ENCODE measurements around the gene NTSR2.
A peak's percentile ranks its signal among the peaks of the same experiment; 100 is the strongest.

NTSR2 gene

GRCh38 chr2:11709293-11709692, 39.3 kb upstream of the NTSR2 start:
- Histone ChIP-seq H3K36me3 (replicated peaks in 1 of 2; ENCODE audit: control insufficient read depth in 2 of 2, insufficient read depth in 2 of 2, low read length in 2 of 2) (no peaks in the 10 kb centered on the region), H3K79me1 (ENCODE audit: low read depth, low read length) (no peaks in the 10 kb centered on the region), H3K27me3 (ENCODE audit: control insufficient read depth in 3 of 3, insufficient read depth in 3 of 3, low read depth in 1 of 3, low read length in 3 of 3) (peaks cover 0 to 21% (median 0%) of the 10 kb centered on the region in 3 experiments), H2AK5ac (ENCODE audit: low read depth, low read length) (no peak overlapping the region), H2BK15ac (ENCODE audit: low read length) (no peak overlapping the region), H2BK120ac (ENCODE audit: low read depth, low read length) (no peak overlapping the region), H2AFZ (ENCODE audit: low read length) (no peak overlapping the region), H3K9me3 (replicated peaks in 1 of 2; ENCODE audit: control insufficient read depth in 2 of 2, insufficient read depth in 1 of 2, low read depth in 1 of 2, low read length in 2 of 2) (peaks cover 0 to 4% of the 10 kb centered on the region in 2 donors), H2BK12ac (ENCODE audit: low read length) (no peak overlapping the region), H3K4ac (ENCODE audit: low read length) (no peak overlapping the region), H3K14ac (ENCODE audit: low read length) (no peak overlapping the region), H4K91ac (ENCODE audit: low read depth, low read length, poor library complexity) (no peak overlapping the region), H3K4me2 (ENCODE audit: insufficient read depth, low read length, poor library complexity, severe bottlenecking) (no peak overlapping the region), H4K8ac (ENCODE audit: low read depth, low read length) (no peak overlapping the region), H3K4me3 (ENCODE audit: low read length in 2 of 2) (no peak overlapping the region), H3K9ac (ENCODE audit: low read depth, low read length, poor library complexity) (no peak overlapping the region), H2BK5ac (ENCODE audit: low read length) (no peak overlapping the region), H3K18ac (ENCODE audit: low read length) (no peak overlapping the region), H3K4me1 (ENCODE audit: control insufficient read depth in 2 of 2, insufficient read depth in 1 of 2, low read depth in 1 of 2, low read length in 2 of 2) (no peaks in the 10 kb centered on the region), H3K23ac (ENCODE audit: low read depth, low read length, poor library complexity) (no peak overlapping the region), H3K27ac (replicated peaks; ENCODE audit: low read length) (no peak overlapping the region)
- no peak for DNase-seq (ENCODE audit: low spot score)
- WGBS, 2 donors (ENCODE audit: extremely low coverage in 2 of 2, insufficient read length in 2 of 2, insufficient replicate concordance in 1 of 2): no CpG with 5 or more reads among the region's 8 CpGs

DNA sequence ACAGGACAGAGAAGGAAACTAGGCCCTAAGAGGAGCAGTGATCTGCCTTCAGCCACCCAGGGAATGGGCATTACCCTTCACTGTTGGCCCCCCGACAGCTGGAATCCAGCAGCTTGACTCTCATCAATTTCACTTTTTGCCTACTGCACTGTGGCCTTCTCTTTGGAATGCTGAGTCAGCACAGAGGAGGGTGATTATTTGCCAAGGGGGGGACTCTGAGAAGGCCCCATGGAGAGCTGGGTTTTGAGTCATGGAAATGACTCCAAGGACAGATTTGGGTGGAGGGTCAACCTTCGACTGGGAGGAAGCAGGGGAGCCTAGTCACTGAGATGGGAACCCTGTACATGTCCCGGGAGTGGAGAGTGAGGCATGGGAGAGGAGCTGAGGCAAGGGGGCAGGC, 38.1 kb upstream of the NTSR2 start:
- Histone ChIP-seq H2AK5ac (ENCODE audit: low read depth, low read length) (no peak overlapping the region), H3K14ac (ENCODE audit: low read length) (no peak overlapping the region), H2BK5ac (ENCODE audit: low read length) (no peak overlapping the region), H3K4me2 (ENCODE audit: insufficient read depth, low read length, poor library complexity, severe bottlenecking) (no peak overlapping the region), H3K9me3 (replicated peaks in 1 of 2; ENCODE audit: control insufficient read depth in 2 of 2, insufficient read depth in 1 of 2, low read depth in 1 of 2, low read length in 2 of 2) (peaks cover 0 to 4% of the 10 kb centered on the region in 2 donors), H2BK120ac (ENCODE audit: low read depth, low read length) (no peak overlapping the region), H2BK15ac (ENCODE audit: low read length) (no peak overlapping the region), H3K9ac (ENCODE audit: low read depth, low read length, poor library complexity) (peak overlapping the region; percentile 5), H3K4me3 (ENCODE audit: low read length in 2 of 2) (no peak overlapping the region), H2AFZ (ENCODE audit: low read length) (no peak overlapping the region), H3K27ac (replicated peaks; ENCODE audit: low read length) (no peak overlapping the region), H3K18ac (ENCODE audit: low read length) (peak overlapping the region; percentile 21), H2BK12ac (ENCODE audit: low read length) (no peak overlapping the region), H4K91ac (ENCODE audit: low read depth, low read length, poor library complexity) (no peak overlapping the region), H4K8ac (ENCODE audit: low read depth, low read length) (no peak overlapping the region), H3K36me3 (replicated peaks in 1 of 2; ENCODE audit: control insufficient read depth in 2 of 2, insufficient read depth in 2 of 2, low read length in 2 of 2) (no peaks in the 10 kb centered on the region), H3K27me3 (ENCODE audit: control insufficient read depth in 3 of 3, insufficient read depth in 3 of 3, low read depth in 1 of 3, low read length in 3 of 3) (peaks cover 0 to 14% (median 0%) of the 10 kb centered on the region in 3 experiments), H3K79me1 (ENCODE audit: low read depth, low read length) (no peaks in the 10 kb centered on the region), H3K4me1 (ENCODE audit: control insufficient read depth in 2 of 2, insufficient read depth in 1 of 2, low read depth in 1 of 2, low read length in 2 of 2) (no peaks in the 10 kb centered on the region), H3K4ac (ENCODE audit: low read length) (no peak overlapping the region), H3K23ac (ENCODE audit: low read depth, low read length, poor library complexity) (no peak overlapping the region)
- no peak for DNase-seq (ENCODE audit: low spot score)
- no CpG with 5 or more reads among the region's 3 CpGs for WGBS, 2 donors (ENCODE audit: extremely low coverage in 2 of 2, insufficient read length in 2 of 2, insufficient replicate concordance in 1 of 2)

DNA sequence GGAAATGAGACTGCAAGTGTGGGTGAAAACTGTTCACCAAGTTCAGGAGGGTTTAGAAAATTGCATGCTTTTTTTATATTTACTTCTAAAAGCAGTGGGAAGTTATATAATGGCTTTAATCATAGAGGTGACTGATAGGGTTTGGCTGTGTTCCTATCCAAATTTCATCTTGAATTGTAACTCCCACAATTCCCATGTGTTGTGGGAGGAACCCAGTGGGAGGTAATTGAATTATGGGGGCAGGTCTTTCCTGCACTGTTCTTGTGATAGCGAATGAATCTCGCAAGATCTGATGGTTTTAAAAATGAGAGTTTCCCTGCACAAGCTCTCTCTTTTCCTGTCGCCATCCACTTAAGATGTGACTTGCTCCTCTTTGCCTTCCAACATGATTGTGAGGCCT, 35.7 kb upstream of the NTSR2 start:
- Histone ChIP-seq H4K91ac (ENCODE audit: low read depth, low read length, poor library complexity) (no peak overlapping the region), H2BK12ac (ENCODE audit: low read length) (no peak overlapping the region), H3K4me2 (ENCODE audit: insufficient read depth, low read length, poor library complexity, severe bottlenecking) (no peak overlapping the region), H4K8ac (ENCODE audit: low read depth, low read length) (no peak overlapping the region), H2AFZ (ENCODE audit: low read length) (no peak overlapping the region), H3K9ac (ENCODE audit: low read depth, low read length, poor library complexity) (no peak overlapping the region), H3K27me3 (ENCODE audit: control insufficient read depth in 3 of 3, insufficient read depth in 3 of 3, low read depth in 1 of 3, low read length in 3 of 3) (no peaks in the 10 kb centered on the region), H3K9me3 (replicated peaks in 1 of 2; ENCODE audit: control insufficient read depth in 2 of 2, insufficient read depth in 1 of 2, low read depth in 1 of 2, low read length in 2 of 2) (peaks cover 0 to 4% of the 10 kb centered on the region in 2 donors), H3K4ac (ENCODE audit: low read length) (no peak overlapping the region), H3K36me3 (replicated peaks in 1 of 2; ENCODE audit: control insufficient read depth in 2 of 2, insufficient read depth in 2 of 2, low read length in 2 of 2) (no peaks in the 10 kb centered on the region), H3K79me1 (ENCODE audit: low read depth, low read length) (no peaks in the 10 kb centered on the region), H3K4me3 (ENCODE audit: low read length in 2 of 2) (no peak overlapping the region), H3K23ac (ENCODE audit: low read depth, low read length, poor library complexity) (no peak overlapping the region), H3K18ac (ENCODE audit: low read length) (no peak overlapping the region), H2BK5ac (ENCODE audit: low read length) (no peak overlapping the region), H2BK120ac (ENCODE audit: low read depth, low read length) (no peak overlapping the region), H3K4me1 (ENCODE audit: control insufficient read depth in 2 of 2, insufficient read depth in 1 of 2, low read depth in 1 of 2, low read length in 2 of 2) (no peaks in the 10 kb centered on the region), H3K27ac (replicated peaks; ENCODE audit: low read length) (no peak overlapping the region), H2BK15ac (ENCODE audit: low read length) (no peak overlapping the region), H3K14ac (ENCODE audit: low read length) (no peak overlapping the region), H2AK5ac (ENCODE audit: low read depth, low read length) (no peak overlapping the region)
- no peak for DNase-seq (ENCODE audit: low spot score)
- WGBS, 2 donors (ENCODE audit: extremely low coverage in 2 of 2, insufficient read length in 2 of 2, insufficient replicate concordance in 1 of 2): no CpG with 5 or more reads among the region's 3 CpGs

- no CpG with 5 or more reads among the region's 4 CpGs for WGBS, 2 donors (ENCODE audit: extremely low coverage in 2 of 2, insufficient read length in 2 of 2, insufficient replicate concordance in 1 of 2)
- H3K4me1 ChIP-seq (ENCODE audit: control insufficient read depth in 2 of 2, insufficient read depth in 1 of 2, low read depth in 1 of 2, low read length in 2 of 2): no peaks in the 10 kb centered on the region
Observed at GRCh38 chr2:11705063-11705462, 35.1 kb upstream of the NTSR2 start.

More at GRCh38 chr2:11705063-11705462, 35.1 kb upstream of the NTSR2 start:
- no peaks in the 10 kb centered on the region for H3K79me1 ChIP-seq (ENCODE audit: low read depth, low read length)
- H3K4me2 ChIP-seq (ENCODE audit: insufficient read depth, low read length, poor library complexity, severe bottlenecking): no peak overlapping the region
- no peaks in the 10 kb centered on the region for H3K36me3 ChIP-seq (replicated peaks in 1 of 2; ENCODE audit: control insufficient read depth in 2 of 2, insufficient read depth in 2 of 2, low read length in 2 of 2)
- no peak overlapping the region for H3K14ac ChIP-seq (ENCODE audit: low read length)
- no peak overlapping the region for H2AFZ ChIP-seq (ENCODE audit: low read length)
- no peak overlapping the region for H3K9ac ChIP-seq (ENCODE audit: low read depth, low read length, poor library complexity)
- H3K4me3 ChIP-seq (ENCODE audit: low read length in 2 of 2): no peak overlapping the region
- no peak overlapping the region for H4K8ac ChIP-seq (ENCODE audit: low read depth, low read length)
- peaks cover 0 to 4% of the 10 kb centered on the region in 2 donors for H3K9me3 ChIP-seq (replicated peaks in 1 of 2; ENCODE audit: control insufficient read depth in 2 of 2, insufficient read depth in 1 of 2, low read depth in 1 of 2, low read length in 2 of 2)
- H3K27ac ChIP-seq (replicated peaks; ENCODE audit: low read length): no peak overlapping the region
- no peak overlapping the region for H2AK5ac ChIP-seq (ENCODE audit: low read depth, low read length)
- no peak for DNase-seq (ENCODE audit: low spot score)
- H4K91ac ChIP-seq (ENCODE audit: low read depth, low read length, poor library complexity): no peak overlapping the region
- H2BK12ac ChIP-seq (ENCODE audit: low read length): no peak overlapping the region
- H3K18ac ChIP-seq (ENCODE audit: low read length): no peak overlapping the region
- no peaks in the 10 kb centered on the region for H3K27me3 ChIP-seq (ENCODE audit: control insufficient read depth in 3 of 3, insufficient read depth in 3 of 3, low read depth in 1 of 3, low read length in 3 of 3)
- H3K23ac ChIP-seq (ENCODE audit: low read depth, low read length, poor library complexity): no peak overlapping the region
- H2BK120ac ChIP-seq (ENCODE audit: low read depth, low read length): no peak overlapping the region
- no peak overlapping the region for H2BK5ac ChIP-seq (ENCODE audit: low read length)
- H3K4ac ChIP-seq (ENCODE audit: low read length): no peak overlapping the region
- H2BK15ac ChIP-seq (ENCODE audit: low read length): no peak overlapping the region

All from neuronal stem cell (in vitro differentiated cells).